Measurements from ENCODE around the gene UBL7.
"Not testable (repeated sequence)": the region's sequence is repeated elsewhere in the genome, so short reads cannot be mapped to it uniquely, and the experiment has no call there.

The UBL7 gene

GRCh38 chr15:74461847-74462511 lies 1.0 kb upstream of the UBL7 start:
- no peak for DNase-seq

DNA sequence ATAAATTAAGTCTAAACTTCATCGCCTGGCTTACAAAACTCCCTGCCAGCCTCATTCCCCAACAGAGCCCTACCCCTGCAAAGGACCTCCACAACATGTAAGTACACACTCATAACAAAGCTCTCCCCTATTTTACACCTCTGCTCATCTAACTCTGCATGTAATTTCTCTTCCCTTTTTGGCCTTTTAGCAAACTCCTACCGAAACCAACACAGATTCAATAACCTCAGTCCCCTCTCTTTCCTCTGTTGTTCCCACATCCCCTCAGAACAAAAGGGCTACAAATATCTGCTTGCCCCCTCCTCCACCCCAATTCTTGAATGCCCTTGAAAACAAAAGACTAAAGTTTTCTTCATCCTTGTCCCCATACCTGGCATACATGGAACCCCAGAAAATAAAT lies 662 bp downstream of the UBL7 start:
- no peak for DNase-seq

DNA sequence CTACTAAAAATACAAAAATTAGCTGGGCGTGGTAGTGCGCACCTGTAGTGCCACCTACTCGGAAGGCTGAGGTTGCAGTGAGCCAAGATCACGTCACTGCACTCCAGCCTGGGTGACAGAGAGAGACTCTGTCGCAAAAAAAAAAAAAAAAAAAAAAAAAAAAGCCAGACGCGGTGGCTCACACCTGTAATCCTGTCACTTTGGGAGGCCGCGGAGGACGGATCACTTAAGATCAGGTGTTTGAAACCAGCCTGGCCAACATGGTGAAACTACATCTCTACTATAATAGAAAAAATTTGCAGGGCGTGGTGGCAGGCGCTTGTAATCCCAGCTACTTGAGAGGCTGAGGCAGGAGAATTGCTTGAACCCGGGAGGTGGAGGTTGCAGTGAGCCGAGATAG lies 1.2 kb downstream of the UBL7 start:
- DNase-seq = not testable (repeated sequence)

DNA sequence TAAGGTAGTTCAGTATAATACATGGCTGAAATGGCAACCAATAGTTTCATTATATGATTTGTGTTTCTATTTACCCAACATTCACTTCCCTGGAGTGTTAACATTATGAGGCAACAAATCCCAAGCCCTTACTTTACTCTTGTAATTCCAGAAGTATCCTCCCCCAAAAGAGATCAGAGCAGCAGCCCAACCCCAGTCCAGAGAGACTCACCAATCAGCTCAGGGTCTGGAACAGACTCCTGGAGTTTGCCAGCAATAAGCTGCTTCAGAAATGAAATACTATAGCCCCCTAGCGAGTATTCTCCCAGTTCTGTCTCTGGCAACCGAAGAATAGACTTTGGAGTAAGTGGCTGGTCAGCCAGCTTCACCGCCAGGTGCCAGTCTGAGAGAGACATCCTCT lies 2.5 kb downstream of the UBL7 start:
- no peak for DNase-seq

- DNase-seq = not testable (repeated sequence)
Observed at GRCh38 chr15:74457036-74457435, 3.9 kb downstream of the UBL7 start.

- no peak for DNase-seq
Observed at GRCh38 chr15:74454764-74455500, 6.0 kb downstream of the UBL7 start.

DNA sequence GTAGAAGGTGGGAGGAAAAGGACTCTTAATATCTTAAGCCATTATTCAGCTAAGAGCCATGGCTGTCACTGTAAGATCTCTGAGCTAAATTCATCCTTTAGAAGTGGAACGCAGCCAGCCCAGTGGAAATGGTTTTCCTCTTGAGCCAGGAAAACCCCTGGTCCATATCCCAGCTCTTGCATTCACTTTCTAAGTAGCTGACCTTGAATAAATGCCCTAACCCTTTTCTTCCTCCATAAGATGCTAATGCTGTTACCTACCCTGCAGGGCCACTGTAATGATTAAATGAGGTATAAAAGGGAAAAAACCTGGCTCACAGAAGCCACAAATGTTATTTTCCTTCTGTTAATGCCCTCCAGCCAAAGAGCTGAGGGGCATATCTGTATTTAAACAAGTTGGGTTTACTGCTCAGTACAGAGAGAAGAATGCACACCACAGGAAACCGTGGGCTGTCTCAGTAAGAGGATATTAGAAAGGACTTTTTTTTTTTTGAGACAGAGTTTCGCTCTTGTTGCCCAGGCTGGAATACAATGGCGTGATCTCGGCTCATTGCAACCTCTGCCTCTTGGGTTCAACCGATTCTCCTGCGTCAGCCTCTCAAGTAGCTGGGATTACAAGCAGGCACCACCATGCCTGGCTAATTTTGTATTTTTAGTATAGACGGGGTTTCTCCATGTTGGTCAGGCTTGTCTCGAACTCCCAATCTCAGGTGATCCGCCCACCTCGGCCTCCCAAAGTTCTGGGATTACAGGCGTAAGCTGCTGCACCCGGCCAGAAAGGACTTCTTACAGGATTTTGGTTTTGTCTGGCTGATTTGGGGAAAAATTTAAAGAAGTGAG lies 6.8 kb downstream of the UBL7 start:
- no peak for DNase-seq

GRCh38 chr15:74451861-74452835 lies 8.8 kb downstream of the UBL7 start:
- no peak for DNase-seq

- DNase-seq = no peak
Observed at GRCh38 chr15:74451322-74451721, 9.6 kb downstream of the UBL7 start.

DNA sequence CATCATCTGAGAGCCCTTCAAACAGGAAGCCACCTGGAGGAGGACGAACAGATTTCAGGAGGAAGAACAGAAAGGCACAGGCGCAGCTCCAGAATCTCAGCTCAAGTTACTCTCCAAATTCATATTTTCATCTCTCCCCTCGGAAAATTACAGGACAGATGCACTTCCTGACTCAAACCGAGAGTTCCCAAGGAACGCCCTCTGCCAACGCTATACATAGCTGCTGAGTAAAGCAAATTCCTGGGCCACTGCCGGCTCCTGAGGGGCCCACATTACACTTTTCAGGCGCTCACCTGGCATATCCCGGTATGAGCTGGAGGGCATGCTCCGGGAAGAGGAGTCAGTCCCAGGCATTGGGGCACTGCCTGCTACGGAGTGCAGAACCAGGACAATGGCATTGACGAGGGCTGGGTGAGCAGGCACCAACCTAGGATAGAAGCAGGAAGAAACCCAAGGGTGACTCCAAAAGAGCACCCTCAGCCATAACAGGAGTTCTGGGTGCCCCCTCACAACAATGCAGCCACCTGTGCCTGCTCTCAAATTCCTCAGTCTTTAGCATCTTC lies 11.2 kb downstream of the UBL7 start:
- DNase-seq = no peak

- no peak for DNase-seq
Observed at GRCh38 chr15:74449095-74449494, 11.9 kb downstream of the UBL7 start.

DNA sequence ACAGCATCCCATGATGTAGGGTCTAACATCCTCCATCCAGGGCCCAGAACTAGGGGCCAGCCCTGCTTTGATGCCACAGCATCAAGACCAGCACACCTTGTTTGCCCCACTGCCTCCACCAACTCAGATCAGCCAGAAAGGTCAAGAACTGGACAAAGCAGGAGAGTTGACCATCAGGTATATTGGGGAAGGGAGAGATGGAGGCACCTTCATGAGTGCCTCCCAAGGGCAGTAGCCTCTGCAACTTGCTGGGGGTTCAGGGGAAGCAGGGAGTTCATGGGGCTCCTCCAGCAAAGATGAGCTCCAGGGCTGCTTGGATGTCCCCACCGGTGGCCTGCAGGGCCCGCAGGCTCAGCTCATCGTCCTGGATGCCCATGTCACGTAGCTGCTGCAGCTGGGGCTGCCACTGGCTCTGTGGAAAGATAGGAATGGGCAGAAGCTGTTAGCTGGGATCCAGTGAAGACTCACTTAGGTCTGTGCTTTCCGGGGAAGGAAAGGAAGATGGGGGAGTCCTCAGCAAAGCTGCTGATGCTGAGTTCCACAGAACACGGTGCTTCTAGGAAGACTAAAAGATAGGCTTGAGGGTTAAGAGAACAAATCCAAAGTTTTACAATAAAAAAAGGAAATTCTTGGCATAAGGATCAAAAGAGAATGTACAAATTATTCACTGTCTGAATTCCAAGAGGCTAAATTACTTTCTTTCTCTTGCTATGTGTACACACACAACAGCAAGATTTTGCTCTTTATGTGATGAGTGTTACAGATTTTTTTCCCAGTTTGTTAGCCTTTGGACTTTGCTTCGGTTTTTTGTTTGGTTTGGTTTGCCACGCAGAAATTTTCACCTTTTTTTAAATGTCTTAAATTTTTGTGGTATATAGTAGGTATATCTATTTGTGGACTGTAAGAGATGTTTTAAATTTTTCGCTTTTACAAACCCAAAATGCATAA lies 14.9 kb downstream of the UBL7 start:
- no peak for DNase-seq

DNA sequence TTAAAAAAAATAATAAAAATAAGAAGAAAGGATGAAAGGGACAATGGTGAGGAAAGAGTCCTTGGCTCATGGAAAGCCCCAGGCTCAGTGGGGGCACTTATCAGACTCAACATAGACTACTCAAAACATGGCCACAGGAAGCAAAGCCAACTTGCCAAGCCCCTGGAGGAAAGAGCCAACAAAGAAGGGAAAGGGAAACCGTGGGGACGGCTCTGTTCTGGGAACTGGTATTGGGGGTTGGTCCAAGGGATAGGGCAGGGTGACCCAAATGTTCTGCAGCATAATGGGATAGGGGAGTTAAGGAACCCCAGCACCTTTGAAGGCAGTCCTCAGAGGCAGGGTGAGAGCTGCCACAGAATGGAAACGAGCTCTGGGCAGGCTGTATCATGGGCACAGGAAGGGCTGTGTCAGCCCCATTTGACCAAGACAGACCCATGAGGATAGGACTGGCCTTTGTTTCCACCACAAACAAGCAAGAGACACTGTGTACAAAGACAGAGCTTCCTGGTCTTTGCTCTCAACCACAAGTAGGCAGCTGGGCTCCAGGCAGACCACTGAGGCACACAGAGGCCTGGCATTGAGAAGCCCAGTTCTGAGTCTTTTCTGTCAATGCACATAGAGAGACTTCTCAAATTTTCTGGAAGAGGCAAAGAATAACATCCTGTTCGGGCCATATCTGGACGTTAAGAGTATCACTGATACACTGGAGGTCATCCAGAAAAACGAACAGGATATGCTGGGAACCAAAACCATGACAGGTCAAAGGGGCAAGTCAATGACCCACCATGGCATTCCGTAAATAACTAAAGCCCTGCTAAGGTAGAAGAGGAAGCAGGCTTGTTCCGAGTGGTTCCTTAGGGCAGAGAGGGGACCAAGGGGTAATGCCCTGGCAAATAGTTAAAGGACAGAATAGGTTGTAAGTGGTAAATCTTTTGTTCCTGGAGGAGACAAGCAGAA lies 16.6 kb downstream of the UBL7 start:
- DNase-seq = no peak

- no peak for DNase-seq
Observed at GRCh38 chr15:74443100-74443909, 17.7 kb downstream of the UBL7 start.

GRCh38 chr15:74442604-74443003 lies 18.4 kb downstream of the UBL7 start:
- no peak for DNase-seq

DNA sequence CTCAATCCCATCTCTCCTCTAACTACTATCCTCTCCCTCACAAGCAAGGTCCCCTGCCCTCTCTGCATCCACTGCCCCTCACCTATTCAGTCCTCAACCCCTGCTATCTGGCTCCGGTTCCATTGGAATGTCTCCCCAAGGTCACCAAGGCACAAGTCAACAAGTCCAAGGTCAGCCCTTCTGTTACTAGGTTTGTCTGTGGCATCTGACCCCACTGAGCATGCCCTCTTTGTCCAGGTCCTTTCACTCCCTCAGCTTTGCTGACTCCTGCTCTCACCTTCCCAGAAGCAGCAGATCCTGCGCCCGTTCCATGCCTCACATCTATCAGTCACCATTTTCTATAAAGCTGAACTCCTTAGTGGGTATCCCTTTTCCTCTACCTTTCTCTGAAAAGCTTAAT lies 18.9 kb downstream of the UBL7 start:
- no peak for DNase-seq

DNA sequence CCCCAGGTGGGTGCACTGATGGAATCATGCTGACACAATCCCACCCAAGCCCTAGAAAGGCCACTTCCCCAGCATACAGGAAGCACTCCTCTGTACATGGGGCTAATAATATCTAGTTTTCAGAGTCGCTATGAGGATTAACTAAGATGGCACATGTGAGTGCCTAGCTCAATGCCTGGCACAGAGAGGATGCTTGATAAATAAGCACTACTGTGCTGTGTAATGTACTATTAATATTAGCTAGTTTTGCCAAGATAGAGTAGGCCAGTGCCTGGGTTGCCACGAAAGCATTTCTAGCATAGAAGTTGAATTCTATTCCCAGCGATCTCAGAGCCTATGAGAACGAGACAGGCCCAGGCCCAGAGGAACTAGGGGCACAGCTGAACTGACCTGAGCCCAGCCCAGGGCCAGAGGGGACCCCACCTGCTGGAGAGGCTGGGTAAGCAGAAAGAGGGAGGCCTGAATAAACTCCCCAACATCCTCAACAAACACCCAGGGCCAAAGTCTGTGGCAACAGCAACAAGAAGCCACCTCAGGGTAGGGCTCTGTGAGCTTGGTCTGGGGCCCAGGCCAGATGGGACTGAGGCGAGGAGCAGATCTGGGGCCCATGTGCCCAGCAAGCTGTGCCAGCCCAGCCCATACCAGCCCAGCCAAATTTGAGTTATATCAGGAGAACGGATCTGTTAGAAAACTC lies 19.6 kb downstream of the UBL7 start:
- DNase-seq = no peak

GRCh38 chr15:74438721-74439316 lies 22.1 kb downstream of the UBL7 start:
- DNase-seq = peak; percentile 68 to 73
